Activated CD8-positive, alpha-beta memory T cell treated with anti-CD3 and anti-CD28 coated beads, Interleukin-2, amount 10 ng/mL, durations not matched to agents 7 days and 5 days (primary cell): ENCODE measurements around the gene ADAM15. TPM values are rescaled to one million over a fixed set of nuclear protein-coding genes. Genes with fewer than 3 reads are reported as not detected.

ENCODE experiments used
- ATAC-seq: fragments of 150-1000 bp; cut with Tn5 transposase; one replicate; pipeline ENCODE4 v1.10.0; 2021; ENCODE audit warnings: moderate library complexity
- CTCF ChIA-PET: fragments of 350-600 bp; sonication (Branson Sonifier 250); formaldehyde crosslinking; loops from one replicate; lab custom pipeline; 2021; ENCODE audit warnings: antibody characterized with exemption; lab: Charles Lee
- DNase-seq: peaks from one replicate; pipeline ENCODE4 v3.0.0-alpha.2; 2020
- H3K27ac Mint-ChIP-seq: one replicate; pipeline ENCODE4 v1.8.0; 2021; ENCODE audit warnings: mild to moderate bottlenecking, mixed read lengths
- H3K27me3 Mint-ChIP-seq: one replicate; pipeline ENCODE4 v1.8.0; 2021; ENCODE audit warnings: mixed read lengths
- H3K36me3 Mint-ChIP-seq: one replicate; pipeline ENCODE4 v1.8.0; 2021; ENCODE audit warnings: mild to moderate bottlenecking, mixed read lengths
- H3K4me1 Mint-ChIP-seq: one replicate; pipeline ENCODE4 v1.8.0; 2021; ENCODE audit warnings: mixed read lengths
- H3K4me3 Mint-ChIP-seq: one replicate; pipeline ENCODE4 v1.8.0; 2021; ENCODE audit warnings: mild to moderate bottlenecking, moderate library complexity, mixed read lengths
- H3K9me3 Mint-ChIP-seq: one replicate; pipeline ENCODE4 v1.8.0; 2022; ENCODE audit warnings: low read depth, mixed read lengths
- total RNA-seq, 2 experiments: library from RNA; stranded (reverse); gene quantifications; one replicate each; pipeline ENCODE4 v1.2.3, GENCODE V29; 2021

The ADAM15 gene
- total RNA-seq, 2 experiments from 2014 or later: 41.7 to 47.5 TPM

DNA sequence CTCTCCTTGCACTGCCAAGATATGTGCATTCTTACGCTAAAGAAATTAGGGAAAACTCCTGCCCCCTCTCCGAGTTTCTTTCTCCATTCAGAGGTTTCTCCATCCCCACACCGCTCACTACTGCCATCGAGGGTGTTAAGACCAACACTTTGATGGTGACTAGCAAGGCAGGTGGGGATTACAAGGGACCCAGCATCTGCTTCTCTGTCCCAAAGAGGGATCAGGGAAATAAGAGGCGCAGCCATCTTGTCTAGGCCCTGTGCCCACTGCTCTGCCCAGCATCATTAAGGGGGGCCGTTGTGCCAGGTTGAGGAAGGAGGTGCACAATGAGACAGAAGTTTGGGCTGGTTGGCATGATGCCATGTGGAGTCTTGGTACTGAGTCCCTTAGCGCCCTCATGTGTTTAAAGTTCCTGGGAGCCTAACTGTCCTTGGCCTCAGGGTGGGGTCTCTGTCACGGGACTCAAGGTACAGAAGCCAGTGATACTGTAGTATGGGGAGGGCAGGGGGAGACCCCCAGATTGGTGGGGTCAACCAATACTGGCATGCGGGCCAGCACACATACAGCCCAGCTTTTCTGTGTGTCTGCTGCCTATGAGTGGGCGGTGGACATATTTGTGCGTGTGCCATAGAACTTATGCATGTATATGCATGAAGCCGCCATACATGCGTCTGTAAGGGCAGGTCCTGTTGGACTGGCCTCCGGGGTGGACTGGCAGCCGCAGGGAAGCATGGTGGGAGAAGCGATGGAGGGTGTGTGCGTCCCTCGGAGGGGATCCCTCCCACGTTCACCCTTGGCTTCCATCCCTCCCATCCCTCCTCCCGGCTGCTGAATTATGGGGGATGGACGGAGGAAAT lies 33.0 kb downstream of the ADAM15 start:
- peak overlapping the region; percentile 92 for H3K4me3 Mint-ChIP-seq
- peaks cover 41% of the 10 kb centered on the region for H3K27me3 Mint-ChIP-seq
- peak overlapping the region; percentile 94 for H3K27ac Mint-ChIP-seq
- CTCF ChIA-PET: interaction anchor here (0.8 to 5.5 kb wide), 35 partner anchors 8 to 526 kb away, joined by 3 to 319 read pairs (median 7); partner anchors contain the start of genes ADAM15, DCST1, DCST2 and DPM3
- H3K36me3 Mint-ChIP-seq: no peaks in the 10 kb centered on the region
- peak; percentile 62 for DNase-seq
- peaks cover 39% of the 10 kb centered on the region for H3K4me1 Mint-ChIP-seq
- no peaks in the 10 kb centered on the region for H3K9me3 Mint-ChIP-seq
- ATAC-seq: no peak

DNA sequence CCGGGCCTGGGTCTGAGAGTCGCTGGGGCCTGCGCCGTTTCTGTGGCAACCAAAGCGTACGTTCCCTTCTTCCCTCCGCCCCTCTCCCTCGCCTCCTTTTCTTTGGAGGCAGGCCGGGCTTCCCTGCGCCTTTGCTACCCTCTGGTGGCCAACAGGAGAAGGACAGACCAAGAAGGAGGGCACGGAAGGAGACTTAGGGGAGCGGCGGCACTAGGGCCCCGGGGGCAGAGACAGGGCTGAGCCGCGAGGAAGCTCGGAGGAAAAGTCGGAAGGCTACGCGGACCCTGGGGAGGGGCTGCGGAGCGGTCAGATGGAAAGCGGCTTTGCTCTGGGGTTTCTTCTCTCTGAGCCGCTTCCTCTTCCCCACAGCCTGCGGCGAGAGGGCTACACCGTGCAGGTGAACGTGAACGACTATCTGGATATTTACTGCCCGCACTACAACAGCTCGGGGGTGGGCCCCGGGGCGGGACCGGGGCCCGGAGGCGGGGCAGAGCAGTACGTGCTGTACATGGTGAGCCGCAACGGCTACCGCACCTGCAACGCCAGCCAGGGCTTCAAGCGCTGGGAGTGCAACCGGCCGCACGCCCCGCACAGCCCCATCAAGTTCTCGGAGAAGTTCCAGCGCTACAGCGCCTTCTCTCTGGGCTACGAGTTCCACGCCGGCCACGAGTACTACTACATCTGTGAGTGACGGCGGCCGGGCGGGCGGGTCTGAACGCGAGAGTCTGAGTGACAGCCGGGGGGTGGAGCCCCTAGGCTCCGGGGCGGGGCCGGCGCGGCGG lies 33.8 kb downstream of the ADAM15 start:
- peak overlapping the region; percentile 94 for H3K27ac Mint-ChIP-seq
- peaks cover 32% of the 10 kb centered on the region for H3K4me1 Mint-ChIP-seq

DNA sequence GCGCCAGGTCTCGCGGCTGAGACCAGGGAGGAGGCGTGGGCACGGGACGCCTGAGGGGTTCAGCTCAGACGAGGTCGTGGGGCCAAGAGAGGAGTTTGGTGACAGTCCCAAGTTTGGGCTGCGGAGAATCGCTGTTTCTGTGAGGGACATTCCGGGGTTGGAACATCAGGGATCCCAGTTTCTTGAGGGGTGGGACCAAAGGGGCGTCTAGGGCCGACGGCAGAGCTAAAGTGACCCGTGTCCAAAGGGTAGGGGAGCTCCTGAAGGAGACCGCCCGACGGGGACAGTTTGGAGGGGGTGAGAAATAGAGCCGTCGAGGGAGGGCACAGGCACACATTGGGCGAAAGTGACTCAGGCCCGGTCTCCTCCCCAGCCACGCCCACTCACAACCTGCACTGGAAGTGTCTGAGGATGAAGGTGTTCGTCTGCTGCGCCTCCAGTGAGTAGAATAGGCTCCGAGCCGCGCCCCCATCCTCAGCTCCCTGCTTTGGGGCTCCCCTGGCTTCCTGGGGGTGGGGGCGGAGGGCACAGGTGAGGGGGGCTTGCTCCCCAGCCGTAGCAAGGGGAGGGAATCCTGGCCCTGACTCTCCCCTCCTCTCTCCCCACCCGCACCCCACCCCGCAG lies 34.5 kb downstream of the ADAM15 start:
- no peaks in the 10 kb centered on the region for H3K9me3 Mint-ChIP-seq
- ATAC-seq (peak; percentile 35), DNase-seq (peak; percentile 85)
- H3K4me3 Mint-ChIP-seq: peak overlapping the region; percentile 92
- H3K27ac Mint-ChIP-seq: peak overlapping the region; percentile 94
- CTCF ChIA-PET: interaction anchor here (0.7 to 5.5 kb wide), 46 partner anchors 10 to 701 kb away, joined by 3 to 319 read pairs (median 6); partner anchors contain the start of genes ADAM15, DCST1, DCST2 and DPM3
- peaks cover 31% of the 10 kb centered on the region for H3K4me1 Mint-ChIP-seq
- peaks cover 32% of the 10 kb centered on the region for H3K27me3 Mint-ChIP-seq
- no peaks in the 10 kb centered on the region for H3K36me3 Mint-ChIP-seq

More for the DNA sequence above, 33.8 kb downstream of the ADAM15 start:
- DNase-seq (peak; percentile 95), ATAC-seq (peak; percentile 85)
- CTCF ChIA-PET: interaction anchor here (0.7 to 5.5 kb wide), 50 partner anchors 9 to 700 kb away, joined by 3 to 319 read pairs (median 6); partner anchors contain the start of genes ADAM15, DCST1, DCST2 and DPM3
- no peaks in the 10 kb centered on the region for H3K36me3 Mint-ChIP-seq
- peaks cover 33% of the 10 kb centered on the region for H3K27me3 Mint-ChIP-seq
- H3K4me3 Mint-ChIP-seq: peak overlapping the region; percentile 92
- no peaks in the 10 kb centered on the region for H3K9me3 Mint-ChIP-seq

DNA sequence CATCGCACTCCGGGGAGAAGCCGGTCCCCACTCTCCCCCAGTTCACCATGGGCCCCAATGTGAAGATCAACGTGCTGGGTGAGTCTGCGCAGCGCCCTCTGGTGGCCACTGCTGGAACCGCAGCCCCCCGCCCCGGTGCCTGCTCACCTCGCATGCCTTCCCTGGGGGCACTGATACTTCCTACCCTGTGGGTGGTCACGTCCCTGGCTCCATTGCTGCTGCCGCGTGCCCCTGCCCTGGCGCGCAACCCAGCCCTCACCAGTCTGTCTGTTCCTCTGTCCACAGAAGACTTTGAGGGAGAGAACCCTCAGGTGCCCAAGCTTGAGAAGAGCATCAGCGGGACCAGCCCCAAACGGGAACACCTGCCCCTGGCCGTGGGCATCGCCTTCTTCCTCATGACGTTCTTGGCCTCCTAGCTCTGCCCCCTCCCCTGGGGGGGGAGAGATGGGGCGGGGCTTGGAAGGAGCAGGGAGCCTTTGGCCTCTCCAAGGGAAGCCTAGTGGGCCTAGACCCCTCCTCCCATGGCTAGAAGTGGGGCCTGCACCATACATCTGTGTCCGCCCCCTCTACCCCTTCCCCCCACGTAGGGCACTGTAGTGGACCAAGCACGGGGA lies 35.1 kb downstream of the ADAM15 start:
- DNase-seq (peak; percentile 89), ATAC-seq (peak; percentile 18)

DNA sequence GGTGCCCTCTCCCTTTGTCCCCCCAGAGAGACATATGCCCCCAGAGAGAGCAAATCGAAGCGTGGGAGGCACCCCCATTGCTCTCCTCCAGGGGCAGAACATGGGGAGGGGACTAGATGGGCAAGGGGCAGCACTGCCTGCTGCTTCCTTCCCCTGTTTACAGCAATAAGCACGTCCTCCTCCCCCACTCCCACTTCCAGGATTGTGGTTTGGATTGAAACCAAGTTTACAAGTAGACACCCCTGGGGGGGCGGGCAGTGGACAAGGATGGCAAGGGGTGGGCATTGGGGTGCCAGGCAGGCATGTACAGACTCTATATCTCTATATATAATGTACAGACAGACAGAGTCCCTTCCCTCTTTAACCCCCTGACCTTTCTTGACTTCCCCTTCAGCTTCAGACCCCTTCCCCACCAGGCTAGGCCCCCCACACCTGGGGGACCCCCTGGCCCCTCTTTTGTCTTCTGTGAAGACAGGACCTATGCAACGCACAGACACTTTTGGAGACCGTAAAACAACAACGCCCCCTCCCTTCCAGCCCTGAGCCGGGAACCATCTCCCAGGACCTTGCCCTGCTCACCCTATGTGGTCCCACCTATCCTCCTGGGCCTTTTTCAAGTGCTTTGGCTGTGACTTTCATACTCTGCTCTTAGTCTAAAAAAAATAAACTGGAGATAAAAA lies 35.9 kb downstream of the ADAM15 start:
- DNase-seq: no peak
- Mint-ChIP-seq H3K4me1 (peaks cover 28% of the 10 kb centered on the region), H3K36me3 (no peaks in the 10 kb centered on the region), H3K9me3 (no peaks in the 10 kb centered on the region), H3K4me3 (no peak overlapping the region), H3K27ac (no peak overlapping the region), H3K27me3 (peaks cover 23% of the 10 kb centered on the region)
- CTCF ChIA-PET: interaction anchor here (1.0 to 5.5 kb wide), 12 partner anchors 9 to 107 kb away, joined by 3 to 319 read pairs (median 14); partner anchors contain the start of genes ADAM15, EFNA1, EFNA4 and KRTCAP2
- no peak for ATAC-seq

More for the DNA sequence above, 35.1 kb downstream of the ADAM15 start:
- CTCF ChIA-PET: interaction anchor here (1.0 to 5.5 kb wide), 21 partner anchors 9 to 526 kb away, joined by 3 to 319 read pairs (median 11); partner anchors contain the start of genes ADAM15, DPM3, EFNA1 and EFNA4
- H3K27ac Mint-ChIP-seq: peak overlapping the region; percentile 43
- peaks cover 29% of the 10 kb centered on the region for H3K4me1 Mint-ChIP-seq
- no peaks in the 10 kb centered on the region for H3K9me3 Mint-ChIP-seq
- no peaks in the 10 kb centered on the region for H3K36me3 Mint-ChIP-seq
- H3K4me3 Mint-ChIP-seq: peak overlapping the region; percentile 92
- H3K27me3 Mint-ChIP-seq: peaks cover 29% of the 10 kb centered on the region

DNA sequence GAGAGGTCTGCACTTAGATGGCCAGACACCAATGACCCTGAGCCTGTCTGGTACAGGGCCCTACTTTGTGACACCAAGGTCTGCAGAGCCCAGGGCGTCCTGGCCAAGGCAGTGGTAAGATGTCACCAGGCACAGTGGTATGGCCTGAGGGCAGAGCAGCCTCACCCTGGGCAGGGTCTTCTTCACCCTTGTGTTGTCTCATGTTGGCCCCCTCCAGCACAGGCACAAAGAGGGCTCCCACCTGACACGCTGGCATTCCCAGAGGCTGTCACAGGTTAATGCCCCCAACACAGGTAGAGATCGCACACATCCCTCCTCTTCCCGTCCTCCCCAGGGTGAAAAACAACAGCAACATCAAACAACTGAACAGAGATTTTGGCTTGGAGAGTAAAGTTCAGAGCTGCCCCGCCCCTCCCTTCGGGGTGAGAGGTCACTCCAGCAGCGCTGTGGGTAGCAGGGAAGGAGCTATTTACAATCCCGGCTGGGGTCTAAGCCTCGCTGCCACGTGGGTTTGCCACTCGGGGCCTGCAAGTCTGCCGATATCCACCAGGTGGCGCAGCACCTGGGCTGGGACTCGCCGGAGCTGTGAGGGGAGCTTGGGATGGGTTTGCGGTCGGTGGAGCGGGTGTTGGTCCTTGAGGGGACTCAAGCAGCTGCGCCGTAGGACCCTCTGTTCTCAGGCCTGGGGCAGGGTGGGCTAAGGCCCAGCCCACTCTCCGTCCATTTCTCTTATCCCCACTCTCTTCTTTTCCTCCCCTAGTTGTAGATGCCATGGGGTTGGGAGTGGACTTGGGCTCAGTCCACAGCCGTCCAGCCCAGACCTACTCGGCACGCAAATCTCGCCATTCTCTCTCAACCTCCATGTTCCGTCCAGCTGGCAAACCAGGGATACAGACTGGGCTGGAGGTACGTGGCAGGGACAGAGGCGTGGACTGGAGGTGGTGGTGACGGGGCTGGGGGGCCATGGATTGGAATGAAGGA lies 40.2 kb downstream of the ADAM15 start:
- no peaks in the 10 kb centered on the region for H3K36me3 Mint-ChIP-seq
- no peak overlapping the region for H3K27ac Mint-ChIP-seq
- peaks cover 19% of the 10 kb centered on the region for H3K27me3 Mint-ChIP-seq
- H3K9me3 Mint-ChIP-seq: no peaks in the 10 kb centered on the region
- H3K4me3 Mint-ChIP-seq: no peak overlapping the region
- DNase-seq (peak; percentile 84), ATAC-seq (peak; percentile 80)
- CTCF ChIA-PET: interaction anchor here (0.6 to 6.8 kb wide), 48 partner anchors 8 to 749 kb away, joined by 3 to 295 read pairs (median 5); partner anchors contain the start of genes ADAM15, DPM3, EFNA3 and EFNA4
- H3K4me1 Mint-ChIP-seq: peaks cover 6% of the 10 kb centered on the region

DNA sequence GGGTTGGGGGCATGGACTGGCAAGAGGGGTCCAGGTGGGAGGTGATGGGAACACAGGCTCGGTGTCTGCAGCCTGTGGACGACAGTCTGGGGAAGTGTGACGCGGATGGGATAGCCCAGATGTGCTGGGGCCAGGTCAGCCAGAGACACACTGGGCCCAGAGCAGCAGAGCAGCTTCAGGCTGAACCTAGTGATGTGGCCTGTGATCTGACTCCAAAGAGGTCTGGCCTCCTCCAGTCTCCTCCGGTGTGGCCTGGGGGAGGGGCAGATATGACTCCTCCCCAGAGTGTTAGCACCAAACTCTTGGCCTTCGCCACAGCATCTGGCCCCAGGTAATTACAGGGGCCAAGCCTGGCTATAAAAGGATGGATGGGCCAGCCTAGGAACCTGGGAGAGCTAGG lies 41.0 kb downstream of the ADAM15 start:
- H3K27ac Mint-ChIP-seq: no peak overlapping the region
- H3K4me3 Mint-ChIP-seq: no peak overlapping the region
- no peaks in the 10 kb centered on the region for H3K9me3 Mint-ChIP-seq
- ATAC-seq (no peak), DNase-seq (no peak)
- H3K4me1 Mint-ChIP-seq: peaks cover 6% of the 10 kb centered on the region
- CTCF ChIA-PET: interaction anchor here (0.6 to 6.8 kb wide), 34 partner anchors 7 to 748 kb away, joined by 3 to 295 read pairs (median 5); partner anchors contain the start of genes ADAM15, EFNA3, EFNA4 and KRTCAP2
- H3K36me3 Mint-ChIP-seq: no peaks in the 10 kb centered on the region
- peaks cover 20% of the 10 kb centered on the region for H3K27me3 Mint-ChIP-seq

DNA sequence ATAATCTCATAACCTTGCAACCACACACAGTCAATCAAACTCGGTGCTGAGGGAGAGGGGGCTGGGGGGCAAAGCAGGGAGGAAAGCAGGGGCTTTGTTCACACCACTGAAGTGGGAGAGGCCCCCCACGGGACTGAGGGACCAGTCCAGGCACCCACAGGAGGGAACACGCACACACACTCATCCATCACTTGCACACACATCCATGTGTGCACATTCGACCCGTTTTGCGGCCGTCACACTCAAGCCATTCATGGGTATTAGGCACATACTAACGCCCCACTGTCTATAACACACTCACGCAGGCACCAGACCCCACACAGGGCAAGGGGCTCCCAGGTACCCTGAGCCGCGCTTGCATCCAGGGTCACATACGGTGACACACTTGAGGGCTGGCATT lies 41.5 kb downstream of the ADAM15 start:
- H3K36me3 Mint-ChIP-seq: no peaks in the 10 kb centered on the region
- DNase-seq: no peak
- H3K9me3 Mint-ChIP-seq: no peaks in the 10 kb centered on the region
- H3K4me3 Mint-ChIP-seq: no peak overlapping the region
- peaks cover 6% of the 10 kb centered on the region for H3K4me1 Mint-ChIP-seq
- CTCF ChIA-PET: interaction anchor here (1.8 to 6.8 kb wide), 4 partner anchors 22 to 77 kb away, joined by 11 to 295 read pairs (median 22); partner anchors contain the start of genes EFNA4, KRTCAP2, SLC50A1 and TRIM46
- no peak for ATAC-seq
- peaks cover 20% of the 10 kb centered on the region for H3K27me3 Mint-ChIP-seq
- H3K27ac Mint-ChIP-seq: no peak overlapping the region

DNA sequence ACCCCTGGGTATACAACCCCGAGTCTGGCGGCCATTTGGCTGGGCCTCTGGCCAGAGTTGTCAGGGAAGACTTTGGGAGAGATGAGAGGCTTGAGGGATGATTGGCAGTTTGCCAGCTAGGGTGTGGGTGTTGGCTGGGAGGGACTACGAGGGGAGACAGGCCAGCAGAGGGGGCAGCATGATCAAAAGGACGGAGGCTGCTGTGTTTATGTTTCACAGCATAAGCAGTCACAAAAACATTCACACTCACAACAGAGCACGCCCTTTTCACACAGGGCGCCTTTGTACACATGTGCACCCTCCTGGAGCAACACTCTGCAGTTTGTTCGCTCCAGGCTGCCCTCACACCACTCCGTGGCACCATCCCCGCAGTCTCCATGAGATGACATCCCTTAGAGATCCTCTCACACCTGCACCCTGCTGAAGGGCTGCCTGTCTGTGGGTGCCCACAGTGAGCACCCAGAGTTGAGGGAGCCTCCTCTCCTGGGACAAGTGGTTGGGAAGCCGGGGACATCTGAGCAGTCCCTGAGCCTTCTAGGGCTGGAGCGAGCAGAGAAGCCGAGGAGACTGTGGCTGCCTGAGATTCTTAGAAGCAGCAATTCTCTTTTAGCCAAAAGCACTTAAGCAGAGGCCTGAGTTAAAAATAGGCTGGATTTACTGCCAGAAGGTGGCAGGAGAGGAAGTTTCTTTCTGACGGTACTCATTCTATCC lies 43.0 kb downstream of the ADAM15 start:
- Mint-ChIP-seq H3K4me3 (no peak overlapping the region), H3K27me3 (peaks cover 20% of the 10 kb centered on the region), H3K27ac (no peak overlapping the region), H3K36me3 (no peaks in the 10 kb centered on the region), H3K4me1 (peaks cover 6% of the 10 kb centered on the region), H3K9me3 (no peaks in the 10 kb centered on the region)
- DNase-seq (no peak), ATAC-seq (no peak)
- CTCF ChIA-PET: interaction anchor here (6.8 kb wide), 2 partner anchors 74 to 76 kb away, joined by 63 to 295 read pairs; partner anchors contain the start of genes KRTCAP2 and TRIM46

DNA sequence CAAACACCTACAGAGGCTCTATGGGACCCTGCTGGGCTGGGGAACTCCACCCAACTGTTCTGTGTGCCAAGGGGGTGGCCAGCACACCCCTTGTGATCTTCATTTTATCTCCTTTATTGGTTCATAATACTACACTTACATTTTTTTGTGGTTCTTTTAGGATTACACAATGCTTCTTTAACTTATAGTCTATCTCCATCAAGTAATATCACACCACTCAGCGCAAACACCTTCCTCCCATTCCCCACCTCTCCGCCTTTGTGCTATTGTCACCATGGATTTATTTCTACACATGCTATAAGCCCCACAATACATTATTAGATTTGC lies 43.5 kb downstream of the ADAM15 start:
- H3K4me1 Mint-ChIP-seq: peaks cover 6% of the 10 kb centered on the region
- H3K36me3 Mint-ChIP-seq: no peaks in the 10 kb centered on the region
- no peak overlapping the region for H3K4me3 Mint-ChIP-seq
- CTCF ChIA-PET: interaction anchor here (1.7 to 6.8 kb wide), 2 partner anchors 9 to 73 kb away, joined by 11 to 63 read pairs; no protein-coding TSS in a partner anchor
- no peak overlapping the region for H3K27ac Mint-ChIP-seq
- no peaks in the 10 kb centered on the region for H3K9me3 Mint-ChIP-seq
- DNase-seq: no peak
- peaks cover 20% of the 10 kb centered on the region for H3K27me3 Mint-ChIP-seq
- ATAC-seq: no peak
